IMR-90 (cell line): ENCODE measurements around the gene ELFN1. TPM values are rescaled to one million over a fixed set of nuclear protein-coding genes. Genes with fewer than 3 reads are reported as not detected.

ENCODE experiments used
- ATAC-seq: fragments of 200-7000 bp; cut with Tn5 transposase; 2 replicates; pipeline ENCODE4 v1.9.1; 2020; ENCODE audit warnings: low read depth, mild to moderate bottlenecking, moderate library complexity
- BruUV-seq: library from RNA; stranded (reverse); fragments of 400-500 nt; replicated peaks from 2 replicates; lab custom pipeline; 2021; lab: Mats Ljungman, UMichigan
- CTCF ChIA-PET: fragments of 300-600 bp; formaldehyde crosslinking; extraction: SDS; loops from one replicate; lab custom pipeline; 2021; ENCODE audit warnings: antibody characterized with exemption; lab: Yijun Ruan, JAX
- POLR2A ChIA-PET: fragments of 300-600 bp; sonication (Branson Sonifier 250); formaldehyde crosslinking; loops from one replicate; lab custom pipeline; 2022; ENCODE audit warnings: antibody characterized with exemption; ENCODE audit not compliant: unreplicated experiment; lab: Charles Lee
- DNase-seq: peaks from one replicate; pipeline ENCODE4 v3.0.0; 2013
- H2AFZ ChIP-seq: replicated peaks from 2 replicates; pipeline ENCODE3; 2013; ENCODE audit warnings: low read length, mild to moderate bottlenecking; ENCODE audit not compliant: poor library complexity
- H2AK5ac ChIP-seq: 2 replicates; pipeline ENCODE4 v1.6.1; 2013; ENCODE audit warnings: low read depth, low read length, inconsistent platforms
- H2AK9ac ChIP-seq: replicated peaks from 2 replicates; pipeline ENCODE3; 2013; ENCODE audit warnings: mild to moderate bottlenecking, low read depth, low read length, moderate library complexity; ENCODE audit not compliant: poor library complexity
- H2BK120ac ChIP-seq: 2 replicates; pipeline ENCODE4 v1.6.1; 2013; ENCODE audit warnings: low read depth, low read length, inconsistent platforms
- H2BK15ac ChIP-seq: 3 replicates; pipeline ENCODE4 v1.6.1; 2013; ENCODE audit warnings: low read depth, low read length, inconsistent platforms
- H2BK20ac ChIP-seq: 2 replicates; pipeline ENCODE4 v1.6.1; 2013; ENCODE audit warnings: low read depth, mild to moderate bottlenecking, inconsistent platforms, low read length, moderate library complexity
- H2BK5ac ChIP-seq: 2 replicates; pipeline ENCODE4 v1.6.1; 2013; ENCODE audit warnings: mild to moderate bottlenecking, low read depth, low read length, inconsistent platforms; ENCODE audit not compliant: poor library complexity, severe bottlenecking
- H3K14ac ChIP-seq: replicated peaks from 2 replicates; pipeline ENCODE4 v1.6.1; 2013; ENCODE audit warnings: low read depth, low read length, inconsistent platforms
- H3K18ac ChIP-seq: 2 replicates; pipeline ENCODE4 v1.6.1; 2013; ENCODE audit warnings: low read depth, low read length, control low read depth
- H3K23ac ChIP-seq: 2 replicates; pipeline ENCODE4 v1.6.1; 2013; ENCODE audit warnings: low read depth, low read length, inconsistent platforms
- H3K27ac ChIP-seq: 2 replicates; pipeline ENCODE4 v1.5.1; 2013; ENCODE audit warnings: mild to moderate bottlenecking, control low read depth, low read length; ENCODE audit not compliant: insufficient read depth
- H3K27me3 ChIP-seq: 2 replicates; pipeline ENCODE4 v1.6.1; 2013; ENCODE audit warnings: low read length; ENCODE audit not compliant: control insufficient read depth, insufficient read depth
- H3K36me3 ChIP-seq: 2 replicates; pipeline ENCODE4 v1.6.1; 2013; ENCODE audit warnings: low read length, mixed read lengths; ENCODE audit not compliant: control insufficient read depth, insufficient read depth
- H3K4ac ChIP-seq: 2 replicates; pipeline ENCODE4 v1.6.1; 2013; ENCODE audit warnings: low read depth, low read length, inconsistent platforms
- H3K4me1 ChIP-seq: 2 replicates; pipeline ENCODE4 v1.6.1; 2013; ENCODE audit warnings: low read length, mixed read lengths; ENCODE audit not compliant: control insufficient read depth, insufficient read depth
- H3K4me2 ChIP-seq: 2 replicates; pipeline ENCODE4 v1.6.1; 2013; ENCODE audit warnings: low read depth, mild to moderate bottlenecking, control low read depth, low read length, moderate library complexity
- H3K4me3 ChIP-seq: 2 replicates; pipeline ENCODE4 v1.5.1; 2013; ENCODE audit warnings: low read depth, mild to moderate bottlenecking, control low read depth, low read length, moderate library complexity; ENCODE audit not compliant: insufficient read depth
- H3K56ac ChIP-seq: 2 replicates; pipeline ENCODE4 v1.6.1; 2013; ENCODE audit warnings: low read length, inconsistent platforms; ENCODE audit not compliant: insufficient read depth; ENCODE audit errors: extremely low read depth
- H3K79me1 ChIP-seq, 2 experiments: 2 replicates each; pipeline ENCODE4 v1.6.1; 2013; ENCODE audit warnings: low read length in 2 of 2, inconsistent platforms in 1 of 2, low read depth in 1 of 2
- H3K9ac ChIP-seq: 2 replicates; pipeline ENCODE4 v1.6.1; 2013; ENCODE audit warnings: low read depth, low read length, control low read depth
- H3K9me1 ChIP-seq: 2 replicates; pipeline ENCODE4 v1.6.1; 2013; ENCODE audit warnings: low read length, inconsistent platforms; ENCODE audit not compliant: insufficient read depth
- H3K9me3 ChIP-seq: 2 replicates; pipeline ENCODE4 v1.6.1; 2013; ENCODE audit warnings: low read length; ENCODE audit not compliant: control insufficient read depth, insufficient read depth
- H4K20me1 ChIP-seq: 2 replicates; pipeline ENCODE4 v1.6.1; 2013; ENCODE audit warnings: low read length, inconsistent platforms; ENCODE audit not compliant: insufficient read depth
- H4K5ac ChIP-seq: 2 replicates; pipeline ENCODE4 v1.6.1; 2013; ENCODE audit warnings: mild to moderate bottlenecking, low read depth, low read length, control low read depth
- H4K8ac ChIP-seq, 2 experiments: 2 replicates each; pipeline ENCODE4 v1.6.1; 2013; ENCODE audit warnings: low read depth in 2 of 2, low read length in 2 of 2, control low read depth in 1 of 2, inconsistent platforms in 1 of 2
- H4K91ac ChIP-seq: 2 replicates; pipeline ENCODE4 v1.6.1; 2013; ENCODE audit warnings: low read depth, low read length, inconsistent platforms; ENCODE audit not compliant: insufficient read depth
- MAZ ChIP-seq: IDR thresholded peaks from 2 replicates; pipeline ENCODE4 v1.6.1; 2012; ENCODE audit warnings: low read depth, mild to moderate bottlenecking, low read length, improper control_type of control experiment, moderate library complexity, borderline replicate concordance
- whole genome bisulfite sequencing, 2 experiments: methylation state at CpG; one replicate each; pipeline versions ENCODE4 v1.1.5 to v1.1.7; 2013; ENCODE audit warnings: missing lambda C conversion rate in 2 of 2; ENCODE audit not compliant: insufficient read length in 1 of 2; ENCODE audit errors: extremely low coverage in 2 of 2; 5-methylcytosine and 5-hydroxymethylcytosine counted together
- dilution Hi-C: fragments of 300-500 bp; cut with HindIII; formaldehyde crosslinking; loops from one replicate; pipeline ENCODE4 v1.14.3; 2018; ENCODE audit warnings: low sequenced_read_pairs; ENCODE audit not compliant: unreplicated experiment
- in situ Hi-C: fragments of 300-500 bp; cut with MboI; formaldehyde crosslinking; loops from 3 replicates; pipeline ENCODE4 v1.14.3; 2019; ENCODE audit warnings: low sequenced_read_pairs, inconsistent platforms, mixed read lengths
- intact Hi-C: fragments of 100-400 bp; cut with micrococcal nuclease; formaldehyde crosslinking; loops from 2 replicates; pipeline ENCODE4 v1.10.0; 2022
- polyA plus RNA-seq, 3 experiments: library from polyadenylated mRNA; depleted of rRNA; stranded (reverse); fragments of >200 nt; gene quantifications; 2 replicates each; pipeline ENCODE4 v1.2.3, GENCODE V29; 2012; ENCODE audit warnings: low replicate concordance in 1 of 3
- total RNA-seq: library from RNA; depleted of rRNA; stranded (reverse); fragments of >200 nt; gene quantifications from 2 replicates; pipeline ENCODE4 v1.2.3, GENCODE V29; 2012

The ELFN1 gene
- total and polyA plus RNA-seq, 2 of the 4 experiments (the other 2 are of a cell fraction) = 1.6 to 5.2 TPM

DNA sequence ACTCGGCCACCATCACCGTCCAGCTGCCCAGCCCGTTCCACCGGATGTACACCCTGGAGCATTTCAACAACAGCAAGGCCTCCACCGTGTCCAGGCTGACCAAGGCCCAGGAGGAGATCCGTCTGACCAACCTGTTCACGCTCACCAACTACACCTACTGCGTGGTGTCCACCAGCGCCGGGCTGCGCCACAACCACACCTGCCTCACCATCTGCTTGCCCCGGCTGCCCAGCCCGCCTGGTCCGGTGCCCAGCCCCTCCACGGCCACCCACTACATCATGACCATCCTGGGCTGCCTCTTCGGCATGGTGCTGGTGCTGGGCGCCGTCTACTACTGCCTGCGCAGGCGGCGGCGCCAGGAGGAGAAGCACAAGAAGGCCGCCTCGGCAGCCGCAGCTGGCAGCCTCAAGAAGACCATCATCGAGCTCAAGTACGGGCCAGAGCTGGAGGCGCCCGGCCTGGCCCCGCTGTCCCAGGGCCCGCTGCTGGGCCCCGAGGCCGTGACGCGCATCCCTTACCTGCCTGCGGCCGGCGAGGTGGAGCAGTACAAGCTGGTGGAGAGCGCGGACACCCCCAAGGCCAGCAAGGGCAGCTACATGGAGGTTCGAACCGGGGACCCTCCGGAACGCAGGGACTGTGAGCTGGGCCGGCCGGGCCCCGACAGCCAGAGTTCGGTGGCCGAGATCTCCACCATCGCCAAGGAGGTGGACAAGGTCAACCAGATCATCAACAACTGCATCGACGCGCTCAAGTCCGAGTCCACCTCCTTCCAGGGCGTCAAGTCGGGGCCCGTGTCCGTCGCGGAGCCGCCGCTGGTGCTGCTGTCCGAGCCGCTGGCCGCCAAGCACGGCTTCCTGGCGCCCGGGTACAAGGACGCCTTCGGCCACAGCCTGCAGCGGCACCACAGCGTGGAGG lies 75.8 kb downstream of the ELFN1 start:
- in situ Hi-C loops = no loop called here
- dilution Hi-C loops = no loop called here
- Histone ChIP-seq H3K4me2 (no peak overlapping the region), H3K4me3 (no peak overlapping the region), H3K4ac (no peak overlapping the region), H3K14ac (no peak overlapping the region), H3K79me1 (no peaks in the 10 kb centered on the region), H3K23ac (no peak overlapping the region), H2AK5ac (no peak overlapping the region), H4K8ac (no peak overlapping the region), H2BK120ac (no peak overlapping the region), H2BK5ac (no peak overlapping the region), H3K4me1 (no peaks in the 10 kb centered on the region), H2BK20ac (no peak overlapping the region), H3K9me1 (no peaks in the 10 kb centered on the region), H3K18ac (no peak overlapping the region), H2AFZ (no peak overlapping the region), H3K9me3 (peaks cover 2% of the 10 kb centered on the region; the same call in 1 of the 2 replicates), H4K5ac (no peak overlapping the region), H3K27me3 (peaks cover 18% of the 10 kb centered on the region; the same call in 1 of the 2 replicates), H4K20me1 (no peaks in the 10 kb centered on the region), H3K56ac (no peak overlapping the region), H3K9ac (no peak overlapping the region), H3K27ac (no peak overlapping the region), H2BK15ac (no peak overlapping the region), H2AK9ac (no peak overlapping the region), H3K36me3 (no peaks in the 10 kb centered on the region), H4K91ac (no peak overlapping the region)
- 93% methylated on average over 42 of the region's 72 CpGs; no CpG with 5 or more reads in 1 of the 2 experiments for WGBS, 2 experiments
- POLR2A ChIA-PET = no interaction called here
- BruUV-seq = no TSS peak
- DNase-seq = no peak
- no peak for TF ChIP-seq MAZ
- no peak for ATAC-seq
- CTCF ChIA-PET = no interaction called here
- intact Hi-C loops = no loop called here
